SU-DHL-6 (cell line): ENCODE measurements around the gene GDI1.

ENCODE experiments used
- H2AFZ ChIP-seq: fragments of 200-600 bp; sonication (generic); 2 replicates; pipeline ENCODE4 v1.6.1; 2014; ENCODE audit warnings: low read depth, mild to moderate bottlenecking, moderate library complexity, mixed read lengths, antibody characterized with exemption, low read length; ENCODE audit not compliant: severe bottlenecking
- H3F3A ChIP-seq: fragments of 200-600 bp; shearing (Covaris generic); 2 replicates; pipeline ENCODE4 v1.6.0; 2016; ENCODE audit warnings: antibody characterized with exemption, mild to moderate bottlenecking; ENCODE audit not compliant: insufficient read depth
- H3K27ac ChIP-seq: fragments of 200-600 bp; sonication (generic); 2 replicates; pipeline ENCODE4 v1.5.1; 2016; ENCODE audit warnings: low read depth, mild to moderate bottlenecking, low read length, moderate library complexity, mixed read lengths
- H3K27me3 ChIP-seq: fragments of 200-600 bp; sonication (generic), shearing (Covaris generic); 2 replicates; pipeline ENCODE4 v1.6.0; 2014; ENCODE audit warnings: mild to moderate bottlenecking, low read length
- H3K36me3 ChIP-seq: fragments of 200-600 bp; sonication (generic); 2 replicates; pipeline ENCODE4 v1.6.1; 2014; ENCODE audit warnings: mild to moderate bottlenecking, low read length, mixed read lengths
- H3K4me2 ChIP-seq: fragments of 300-600, 200-600 bp; shearing (Covaris generic), sonication (generic); 2 replicates; pipeline ENCODE4 v1.6.0; 2014; ENCODE audit warnings: low read length, low read depth, mild to moderate bottlenecking; ENCODE audit not compliant: poor library complexity, severe bottlenecking
- H3K4me3 ChIP-seq: fragments of 200-600 bp; sonication (generic); 2 replicates; pipeline ENCODE4 v1.5.1; 2014; ENCODE audit warnings: antibody characterized with exemption, low read length, mild to moderate bottlenecking, mixed read lengths; ENCODE audit not compliant: insufficient read depth, poor library complexity, severe bottlenecking
- H3K79me2 ChIP-seq: fragments of 200-600 bp; sonication (generic); 2 replicates; pipeline ENCODE4 v1.6.1; 2014; ENCODE audit warnings: mild to moderate bottlenecking, low read length, moderate library complexity; ENCODE audit not compliant: insufficient read depth
- H3K9ac ChIP-seq: fragments of 200-600 bp; sonication (generic); 2 replicates; pipeline ENCODE4 v1.7.0; 2014; ENCODE audit warnings: mild to moderate bottlenecking, low read length
- H3K9me2 ChIP-seq: fragments of 200-600 bp; sonication (generic); replicated peaks from 2 replicates; pipeline ENCODE4 v1.6.1; 2014; ENCODE audit warnings: low read length; ENCODE audit not compliant: insufficient read depth
- H3K9me3 ChIP-seq: fragments of 200-600 bp; sonication (generic); 2 replicates; pipeline ENCODE4 v1.6.1; 2014; ENCODE audit warnings: low read length, mixed read lengths; ENCODE audit not compliant: insufficient read depth
- H4K20me1 ChIP-seq: fragments of 200-600 bp; sonication (generic); 2 replicates; pipeline ENCODE4 v1.6.1; 2014; ENCODE audit warnings: low read depth, mild to moderate bottlenecking, antibody characterized with exemption, low read length, moderate library complexity, mixed read lengths
- EZH2phosphoT487 ChIP-seq: fragments of 200-600 bp; sonication (generic), shearing (Covaris generic); conservative IDR thresholded peaks from 2 replicates; pipeline ENCODE4 v1.6.1; 2018; ENCODE audit warnings: mild to moderate bottlenecking, antibody characterized with exemption, low read length, moderate library complexity, mixed read lengths
- TF ChIP-seq, protein P1 (sequence below): fragments of 200-600 bp; sonication (generic); IDR thresholded peaks from one replicate; pipeline ENCODE4 v1.5.1; 2017; ENCODE audit warnings: antibody characterized with exemption, mild to moderate bottlenecking, low read length, moderate library complexity; ENCODE audit not compliant: insufficient read depth, poor library complexity, severe bottlenecking

GDI1 gene

DNA sequence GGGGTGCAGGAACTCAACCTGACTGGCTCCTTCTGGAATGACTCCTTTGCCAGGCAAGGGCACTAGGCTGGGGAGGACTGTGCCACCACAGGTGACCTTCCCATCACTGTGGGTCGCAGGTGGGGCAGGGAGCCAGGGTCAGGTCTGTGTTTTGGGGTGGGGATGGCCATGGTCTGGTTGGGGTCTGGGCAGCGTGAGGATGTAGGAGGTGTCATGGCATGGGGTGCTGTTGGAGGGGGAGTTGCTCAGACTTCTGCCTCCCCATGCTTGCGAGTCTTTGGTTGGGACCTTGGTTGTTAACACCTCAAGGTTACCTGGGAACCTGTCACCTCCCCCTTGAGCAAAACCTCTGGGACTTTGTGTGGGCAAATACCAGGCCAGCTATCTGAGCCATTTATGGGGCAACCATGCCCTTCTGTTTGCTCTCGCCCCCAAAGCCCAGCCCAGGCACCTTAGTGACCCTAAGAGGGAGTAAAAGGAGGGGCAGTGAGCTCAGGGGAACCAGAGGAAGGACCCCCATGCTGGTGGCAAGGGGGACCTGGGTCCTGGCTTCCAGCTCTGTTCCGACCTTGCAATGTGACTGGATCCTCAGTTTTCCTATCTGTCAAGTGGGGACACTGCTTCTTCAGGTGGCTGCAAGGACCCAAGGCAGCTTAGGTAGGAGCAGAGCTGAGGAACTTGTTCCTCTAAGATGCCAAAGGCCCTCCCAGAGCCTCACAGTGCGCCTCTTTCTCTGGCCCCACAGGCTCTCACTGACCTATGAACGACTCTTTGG, 2.4 kb upstream of the GDI1 start:
- Histone ChIP-seq H3F3A (peaks cover 5% of the 10 kb centered on the region; the same call in 1 of the 2 replicates), H3K4me3 (no peak overlapping the region), H3K27me3 (no peaks in the 10 kb centered on the region), H3K9ac (no peak overlapping the region), H3K9me2 (no peaks in the 10 kb centered on the region), H3K36me3 (no peaks in the 10 kb centered on the region), H3K4me2 (no peak overlapping the region), H2AFZ (no peak overlapping the region), H4K20me1 (no peaks in the 10 kb centered on the region), H3K79me2 (peaks cover 18% of the 10 kb centered on the region), H3K27ac (no peak overlapping the region), H3K9me3 (no peaks in the 10 kb centered on the region)
- TF ChIP-seq, protein P1, sequence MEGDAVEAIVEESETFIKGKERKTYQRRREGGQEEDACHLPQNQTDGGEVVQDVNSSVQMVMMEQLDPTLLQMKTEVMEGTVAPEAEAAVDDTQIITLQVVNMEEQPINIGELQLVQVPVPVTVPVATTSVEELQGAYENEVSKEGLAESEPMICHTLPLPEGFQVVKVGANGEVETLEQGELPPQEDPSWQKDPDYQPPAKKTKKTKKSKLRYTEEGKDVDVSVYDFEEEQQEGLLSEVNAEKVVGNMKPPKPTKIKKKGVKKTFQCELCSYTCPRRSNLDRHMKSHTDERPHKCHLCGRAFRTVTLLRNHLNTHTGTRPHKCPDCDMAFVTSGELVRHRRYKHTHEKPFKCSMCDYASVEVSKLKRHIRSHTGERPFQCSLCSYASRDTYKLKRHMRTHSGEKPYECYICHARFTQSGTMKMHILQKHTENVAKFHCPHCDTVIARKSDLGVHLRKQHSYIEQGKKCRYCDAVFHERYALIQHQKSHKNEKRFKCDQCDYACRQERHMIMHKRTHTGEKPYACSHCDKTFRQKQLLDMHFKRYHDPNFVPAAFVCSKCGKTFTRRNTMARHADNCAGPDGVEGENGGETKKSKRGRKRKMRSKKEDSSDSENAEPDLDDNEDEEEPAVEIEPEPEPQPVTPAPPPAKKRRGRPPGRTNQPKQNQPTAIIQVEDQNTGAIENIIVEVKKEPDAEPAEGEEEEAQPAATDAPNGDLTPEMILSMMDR = no peak
- no peak for TF ChIP-seq EZH2phosphoT487

DNA sequence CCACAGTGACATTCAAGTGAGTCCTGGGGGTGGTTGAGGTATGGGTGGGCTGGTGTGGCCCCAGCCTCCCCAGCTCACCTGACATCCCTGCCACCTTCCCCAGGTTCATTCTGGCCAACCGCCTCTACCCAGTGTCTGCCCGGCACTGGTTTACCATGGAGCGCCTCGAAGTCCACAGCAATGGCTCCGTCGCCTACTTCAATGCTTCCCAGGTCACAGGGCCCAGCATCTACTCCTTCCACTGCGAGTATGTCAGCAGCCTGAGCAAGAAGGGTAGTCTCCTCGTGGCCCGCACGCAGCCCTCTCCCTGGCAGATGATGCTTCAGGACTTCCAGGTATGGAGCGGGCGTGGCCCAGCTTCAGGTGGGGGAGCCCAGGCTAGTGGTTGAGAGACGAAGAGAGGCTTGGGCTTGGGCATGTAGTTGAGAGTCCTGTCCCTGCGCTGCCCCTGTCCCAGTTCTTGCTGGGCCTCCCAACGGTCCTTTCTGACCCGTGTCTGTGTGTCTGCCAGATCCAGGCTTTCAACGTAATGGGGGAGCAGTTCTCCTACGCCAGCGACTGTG, 1.7 kb upstream of the GDI1 start:
- Histone ChIP-seq H3K9me2 (no peaks in the 10 kb centered on the region), H3K36me3 (no peaks in the 10 kb centered on the region), H3K4me3 (no peak overlapping the region), H3K79me2 (peaks cover 18% of the 10 kb centered on the region), H2AFZ (no peak overlapping the region), H3K9ac (no peak overlapping the region), H3K27me3 (no peaks in the 10 kb centered on the region), H4K20me1 (no peaks in the 10 kb centered on the region), H3K9me3 (no peaks in the 10 kb centered on the region), H3K27ac (no peak overlapping the region), H3K4me2 (no peak overlapping the region), H3F3A (peaks cover 5% of the 10 kb centered on the region; the same call in 1 of the 2 replicates)
- no peak for TF ChIP-seq EZH2phosphoT487
- TF ChIP-seq, protein P1 = no peak

DNA sequence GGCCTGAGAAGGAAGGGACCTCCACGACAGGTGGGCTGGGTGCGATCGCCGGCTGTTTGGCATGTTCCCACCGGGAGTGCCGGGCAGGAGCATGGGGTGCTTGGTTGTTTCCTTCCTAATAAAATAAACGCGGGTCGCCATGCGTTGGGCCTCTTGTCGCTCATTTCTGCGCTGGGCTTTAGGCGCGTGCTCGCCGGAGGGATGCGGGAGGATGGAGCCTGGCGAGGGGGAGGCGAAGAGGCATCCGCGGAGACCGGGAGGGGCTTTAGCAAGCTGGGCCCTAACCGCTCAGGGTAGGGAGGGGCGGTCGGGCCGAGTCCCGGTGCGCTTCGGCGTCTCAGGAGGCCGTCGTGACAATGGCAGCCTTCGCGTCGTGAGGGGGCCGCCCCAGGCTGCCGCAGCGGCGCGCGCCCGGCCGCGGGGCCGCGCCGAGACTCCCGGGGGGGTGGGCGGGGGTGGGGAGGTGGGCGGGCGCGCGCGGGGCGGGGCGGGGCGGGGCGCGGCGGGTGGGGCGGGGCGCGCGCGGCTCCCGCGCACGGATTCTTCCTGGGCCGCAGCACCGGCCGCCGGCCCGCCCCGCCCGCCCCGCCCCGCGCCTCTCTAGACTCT, 476 bp upstream of the GDI1 start:
- Histone ChIP-seq H3K9me3 (no peaks in the 10 kb centered on the region), H3K27ac (peak overlapping the region; percentile 50), H3K4me2 (peak overlapping the region; percentile 67), H2AFZ (no peak overlapping the region), H3K36me3 (no peaks in the 10 kb centered on the region), H3K4me3 (peak overlapping the region; percentile 67), H3F3A (peaks cover 5% of the 10 kb centered on the region; the same call in 1 of the 2 replicates), H3K27me3 (no peaks in the 10 kb centered on the region), H3K79me2 (peaks cover 15% of the 10 kb centered on the region), H3K9ac (peak overlapping the region; percentile 72), H4K20me1 (no peaks in the 10 kb centered on the region), H3K9me2 (no peaks in the 10 kb centered on the region)
- TF ChIP-seq, protein P1 = no peak
- TF ChIP-seq EZH2phosphoT487 = no peak
